22Rv1 (cell line): ENCODE results near the gene NEDD4L.

Experiments
- ZFX ChIP-seq: fragments of 450-650 bp; IDR thresholded peaks from 2 replicates; pipeline ENCODE4 v1.6.1; 2017; ENCODE audit warnings: antibody characterized with exemption, borderline replicate concordance
- TF ChIP-seq, protein P1 (sequence below): fragments of 450-650 bp; IDR thresholded peaks from 2 replicates; pipeline ENCODE4 v1.5.1; 2017; ENCODE audit warnings: mild to moderate bottlenecking

- TF ChIP-seq, protein P1, sequence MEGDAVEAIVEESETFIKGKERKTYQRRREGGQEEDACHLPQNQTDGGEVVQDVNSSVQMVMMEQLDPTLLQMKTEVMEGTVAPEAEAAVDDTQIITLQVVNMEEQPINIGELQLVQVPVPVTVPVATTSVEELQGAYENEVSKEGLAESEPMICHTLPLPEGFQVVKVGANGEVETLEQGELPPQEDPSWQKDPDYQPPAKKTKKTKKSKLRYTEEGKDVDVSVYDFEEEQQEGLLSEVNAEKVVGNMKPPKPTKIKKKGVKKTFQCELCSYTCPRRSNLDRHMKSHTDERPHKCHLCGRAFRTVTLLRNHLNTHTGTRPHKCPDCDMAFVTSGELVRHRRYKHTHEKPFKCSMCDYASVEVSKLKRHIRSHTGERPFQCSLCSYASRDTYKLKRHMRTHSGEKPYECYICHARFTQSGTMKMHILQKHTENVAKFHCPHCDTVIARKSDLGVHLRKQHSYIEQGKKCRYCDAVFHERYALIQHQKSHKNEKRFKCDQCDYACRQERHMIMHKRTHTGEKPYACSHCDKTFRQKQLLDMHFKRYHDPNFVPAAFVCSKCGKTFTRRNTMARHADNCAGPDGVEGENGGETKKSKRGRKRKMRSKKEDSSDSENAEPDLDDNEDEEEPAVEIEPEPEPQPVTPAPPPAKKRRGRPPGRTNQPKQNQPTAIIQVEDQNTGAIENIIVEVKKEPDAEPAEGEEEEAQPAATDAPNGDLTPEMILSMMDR: no peak
- TF ChIP-seq ZFX: no peak
Observed at GRCh38 chr18:58418361-58418760, 374.3 kb downstream of the NEDD4L start.
